Stimulated activated CD4-positive, alpha-beta T cell treated with anti-CD3 and anti-CD28 coated beads, Interleukin-1b, Interleukin-23, amount 100 ng/mL, for 24 hours (primary cell): ENCODE measurements around the gene WNK3.
"Not testable (repeated sequence)": the region's sequence is repeated elsewhere in the genome, so short reads cannot be mapped to it uniquely, and the experiment has no call there.

Experiments
- DNase-seq, 4 experiments: peaks; one replicate each; pipeline ENCODE4 v3.0.0-alpha.2; 2020; ENCODE audit warnings: low read depth in 4 of 4, low spot score in 1 of 4

Gene WNK3

GRCh38 chrX:54357414-54358377 lies at the start of gene WNK3:
TSS of gene WNK3 (minus strand) at chrX:54358046.
- DNase-seq: peak in 2 of 4 experiments; percentile 14 to 38

- no peak for DNase-seq
Measured at GRCh38 chrX:54407266-54407665, 49.4 kb upstream of the WNK3 start.

- DNase-seq: no peak
Measured at GRCh38 chrX:54397113-54397512, 39.3 kb upstream of the WNK3 start.

DNA sequence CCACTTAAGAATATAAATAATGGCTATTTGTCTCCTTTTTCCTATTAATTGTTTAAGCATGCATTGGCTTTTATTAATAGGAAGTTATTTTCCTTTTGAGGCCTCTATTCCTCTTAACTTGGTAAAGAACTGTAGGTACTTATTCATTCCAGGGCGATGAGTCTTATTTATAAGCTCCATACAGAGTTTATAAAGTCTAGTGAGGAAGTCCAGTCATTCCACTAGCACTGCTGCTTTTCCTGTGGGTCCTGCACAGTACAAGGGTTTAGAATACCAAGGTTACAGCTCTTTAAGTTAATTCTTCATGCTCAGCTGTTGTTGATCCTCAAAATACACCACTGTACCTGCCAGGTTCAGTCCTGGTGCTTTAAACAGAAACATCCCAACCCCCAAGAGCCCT lies 28.5 kb upstream of the WNK3 start:
- no peak for DNase-seq

DNA sequence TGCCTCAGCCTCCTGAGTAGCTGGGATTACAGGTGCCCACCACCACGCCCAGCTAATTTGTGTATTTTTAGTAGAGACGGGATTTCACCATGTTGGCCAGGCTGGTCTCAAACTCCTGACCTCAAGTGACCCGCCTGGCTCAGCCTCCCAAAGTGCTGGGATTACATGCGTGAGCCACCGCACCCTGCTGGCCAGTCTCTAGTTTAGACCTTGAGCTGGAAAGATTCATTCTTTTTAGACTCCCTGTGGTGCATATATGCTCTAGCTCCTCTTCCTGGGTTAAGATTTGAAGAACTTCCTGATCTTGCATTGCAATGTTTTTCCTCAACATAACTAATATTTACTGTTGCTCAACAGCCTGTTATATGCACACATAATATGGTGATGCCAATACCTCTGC lies 26.8 kb upstream of the WNK3 start:
- DNase-seq: not testable (repeated sequence)

GRCh38 chrX:54359408-54359807 lies 1.6 kb upstream of the WNK3 start:
- DNase-seq: no peak

DNA sequence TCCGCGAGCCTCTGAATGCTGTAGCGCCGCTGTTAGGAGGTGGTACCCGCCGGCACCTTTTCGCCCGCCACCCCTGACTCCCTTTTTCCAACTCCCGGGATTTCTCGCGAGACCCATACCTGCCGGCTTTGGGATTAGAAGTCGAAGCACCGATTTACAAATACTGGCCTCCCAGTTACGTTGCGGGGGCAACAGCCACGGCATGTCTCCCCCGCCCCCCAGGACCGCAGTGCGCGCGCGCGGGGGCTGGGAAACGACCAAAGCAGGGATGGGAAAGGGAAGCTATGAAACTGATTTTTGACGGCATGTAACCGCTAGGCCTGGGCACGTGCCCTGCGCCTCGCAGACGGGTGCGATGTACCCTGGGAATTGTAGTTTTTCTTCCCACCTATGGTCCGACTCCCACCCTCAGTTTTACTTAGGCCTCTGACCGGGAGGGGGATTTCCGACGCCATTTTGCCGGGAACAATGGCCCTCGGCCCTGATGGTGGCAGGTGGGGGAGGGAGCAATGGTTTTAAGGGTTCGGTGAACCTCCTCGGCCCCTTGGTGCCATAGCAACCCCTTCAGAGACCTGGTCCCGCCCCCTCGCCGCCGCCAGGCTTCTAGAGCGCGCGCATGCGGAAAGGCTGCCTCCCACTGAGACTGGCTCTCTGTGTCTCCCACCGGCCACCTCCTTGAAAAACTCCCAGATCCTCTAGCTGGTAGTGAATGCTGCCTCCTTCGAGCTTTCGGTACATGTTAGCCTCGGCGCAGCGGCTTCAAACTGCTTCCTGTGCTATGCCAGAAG lies 772 bp upstream of the WNK3 start:
- peak in 2 of 4 experiments; percentile 7 to 26 for DNase-seq

DNA sequence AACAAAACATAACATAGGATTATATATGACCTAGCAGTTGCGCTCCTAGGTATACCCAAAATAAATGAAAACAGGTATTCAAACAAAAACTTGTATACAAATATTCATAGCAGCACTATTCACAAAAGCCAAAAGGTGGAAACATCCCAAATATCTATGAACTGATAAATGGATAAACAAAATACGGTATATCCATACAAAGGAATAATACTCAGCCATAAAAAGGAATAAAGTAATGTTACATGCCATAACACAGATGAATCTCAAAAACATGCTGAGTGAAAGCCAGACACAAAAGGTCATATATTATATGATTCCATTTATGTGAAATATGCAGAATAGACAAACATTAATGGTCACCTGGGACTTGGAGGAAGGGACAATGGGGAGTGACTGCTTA lies 5.2 kb downstream of the WNK3 start:
- DNase-seq: no peak

DNA sequence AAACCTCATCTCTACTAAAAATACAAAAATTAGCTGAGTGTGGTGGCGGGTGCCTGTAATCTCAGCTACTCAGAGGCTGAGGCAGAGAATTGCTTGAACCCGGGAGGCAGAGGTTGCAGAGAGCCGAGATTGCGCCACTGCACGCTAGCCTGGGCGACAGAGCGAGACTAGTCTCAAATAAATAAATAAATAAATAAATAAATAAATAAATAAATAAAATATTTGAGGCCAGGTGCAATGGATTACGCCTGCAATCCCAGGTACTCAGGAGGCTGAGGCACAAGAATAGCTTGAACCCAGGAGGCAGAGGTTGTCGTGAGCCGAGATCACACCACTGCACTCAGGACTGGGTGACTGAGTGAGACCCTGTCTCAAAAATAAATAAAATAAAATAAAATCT lies 20.5 kb downstream of the WNK3 start:
- not testable (repeated sequence) for DNase-seq

DNA sequence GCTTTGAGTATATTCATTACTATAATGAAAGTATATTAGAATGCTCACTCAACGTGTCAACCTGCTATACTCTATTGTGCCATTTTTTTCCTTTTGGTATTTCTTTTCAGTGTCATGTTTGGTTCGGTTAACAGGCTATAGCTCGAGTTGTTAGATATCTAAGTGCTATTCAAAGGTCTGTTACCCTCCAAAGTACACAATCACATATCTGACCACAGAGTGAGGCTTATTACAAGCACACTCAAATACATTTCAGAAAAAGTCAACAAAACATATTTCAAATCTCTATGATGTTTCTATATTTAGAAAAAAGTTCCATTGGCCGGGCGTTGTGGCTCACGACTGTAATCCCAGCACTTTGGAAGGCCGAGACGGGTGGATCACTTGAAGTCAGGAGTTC lies 32.8 kb downstream of the WNK3 start:
- no peak for DNase-seq

- no peak for DNase-seq
Measured at GRCh38 chrX:54320067-54320466, 37.8 kb downstream of the WNK3 start.

DNA sequence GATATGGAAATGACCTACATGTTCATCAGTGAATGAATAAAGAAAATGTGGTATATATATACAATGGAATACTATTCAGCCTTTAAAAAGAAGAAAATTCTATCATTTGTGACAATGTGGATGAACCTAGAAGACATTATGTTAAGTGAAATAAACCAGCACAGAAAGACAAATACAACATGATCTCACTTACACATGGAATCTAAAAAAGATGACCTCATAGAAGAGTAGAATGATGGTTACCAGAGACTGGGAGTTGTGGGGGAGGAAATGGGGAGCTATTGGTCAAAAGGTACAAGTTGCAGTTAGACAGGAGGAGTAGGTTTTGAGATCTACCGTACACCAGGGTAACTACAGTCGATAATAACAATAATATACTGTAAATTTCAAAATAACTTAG lies 51.5 kb downstream of the WNK3 start:
- no peak for DNase-seq

- DNase-seq: no peak
Measured at GRCh38 chrX:54301516-54301915, 56.3 kb downstream of the WNK3 start.

DNA sequence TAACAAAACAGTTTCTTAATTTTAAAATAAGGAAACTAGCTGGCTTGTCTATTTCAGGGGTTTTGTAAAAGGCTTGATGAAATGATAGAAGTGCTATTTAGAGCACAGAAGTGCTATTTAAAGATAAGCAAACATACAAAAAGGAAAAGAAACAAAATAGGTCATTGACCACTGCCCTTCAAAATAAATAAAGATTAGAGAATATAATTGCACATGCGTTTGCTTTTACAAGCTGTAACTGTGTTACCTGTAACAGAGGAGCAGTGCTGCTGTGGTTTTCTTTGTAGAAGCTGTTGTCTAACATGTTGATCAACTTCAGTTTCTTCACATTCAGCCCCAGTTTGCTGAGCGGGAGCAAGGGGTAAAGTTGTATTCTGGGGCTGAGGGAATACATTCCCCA lies 63.5 kb downstream of the WNK3 start:
- no peak for DNase-seq

DNA sequence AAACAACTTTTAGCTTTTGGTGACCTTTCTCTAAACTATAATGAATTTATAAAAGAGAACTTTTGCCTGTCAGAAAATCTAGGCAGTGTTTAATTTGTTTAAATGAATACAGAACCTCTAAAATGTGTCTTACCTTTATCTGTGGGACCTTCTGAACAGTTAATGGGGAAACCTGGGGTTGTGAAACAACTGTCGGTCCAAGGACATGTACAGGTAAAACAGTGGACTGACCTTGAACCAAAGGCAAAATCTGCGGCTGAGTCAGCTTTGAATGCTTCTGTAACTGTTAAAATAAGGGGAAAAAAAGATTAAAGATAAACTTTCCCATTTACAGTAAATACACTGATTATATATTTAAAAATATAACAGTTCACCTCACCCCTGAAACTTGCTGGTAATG lies 65.1 kb downstream of the WNK3 start:
- no peak for DNase-seq

DNA sequence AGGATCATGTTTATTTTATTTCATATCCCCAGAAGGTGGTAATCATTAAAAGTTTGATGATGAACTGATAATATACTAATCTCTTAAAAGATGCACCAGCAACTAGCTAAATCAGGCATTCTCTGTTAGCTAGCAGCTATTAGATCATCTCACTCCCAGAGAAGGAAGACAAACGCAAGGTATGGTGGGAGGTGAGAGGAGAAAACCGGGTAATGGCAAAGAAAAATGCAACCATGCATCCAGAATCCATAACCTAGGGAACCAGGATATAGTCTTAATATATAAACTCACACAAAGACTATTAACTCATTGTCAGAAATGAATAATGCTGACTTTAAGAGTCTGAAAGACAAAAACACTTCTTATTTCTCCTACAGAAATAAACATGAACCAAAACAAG lies 66.1 kb downstream of the WNK3 start:
- DNase-seq: no peak

GRCh38 chrX:54288968-54289367 lies 68.9 kb downstream of the WNK3 start:
- DNase-seq: no peak

- DNase-seq: no peak
Measured at GRCh38 chrX:54288277-54288676, 69.6 kb downstream of the WNK3 start.

DNA sequence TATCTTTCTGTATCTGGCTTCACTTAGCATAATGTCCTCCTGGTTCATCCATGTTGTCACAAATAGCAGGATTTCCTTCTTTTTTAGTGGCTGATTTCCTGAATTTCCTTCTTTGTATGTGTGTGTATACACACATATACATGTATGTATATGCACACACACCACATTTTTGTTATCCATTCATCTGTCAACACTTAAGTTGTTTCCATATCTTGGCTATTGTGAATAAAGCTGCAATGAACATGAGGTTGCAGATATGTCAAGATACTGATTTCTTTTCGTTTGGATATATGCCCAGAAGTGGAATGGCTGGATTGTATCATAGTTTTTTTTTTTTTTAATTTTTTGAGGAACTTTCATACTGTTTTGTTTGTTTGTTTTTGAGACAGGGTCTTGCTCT lies 76.2 kb downstream of the WNK3 start:
- no peak for DNase-seq

- no peak for DNase-seq
Measured at GRCh38 chrX:54280466-54280865, 77.4 kb downstream of the WNK3 start.

DNA sequence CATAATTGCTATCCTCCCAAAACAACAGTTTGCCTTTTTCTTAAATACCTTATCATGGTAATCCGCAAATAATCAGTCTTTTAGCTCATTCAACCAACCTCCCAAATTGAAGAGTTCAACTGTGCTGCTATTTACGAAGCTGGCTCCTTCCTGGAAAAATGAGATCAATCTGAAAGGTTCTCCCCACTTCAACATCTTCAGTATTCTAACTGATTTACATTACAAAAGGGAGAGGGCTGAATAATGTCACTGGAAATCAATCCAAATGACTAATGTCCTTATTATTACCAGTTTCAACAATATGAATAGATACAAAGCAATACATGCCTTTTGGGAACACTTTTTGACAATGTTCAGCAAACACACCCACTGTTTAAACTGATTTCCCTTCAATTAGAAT lies 86.2 kb downstream of the WNK3 start:
- no peak for DNase-seq

- DNase-seq: no peak
Measured at GRCh38 chrX:54248309-54248708, 109.5 kb downstream of the WNK3 start.
